HG03520 (cell line): ENCODE data around the gene TMEM131L.

Experiments used
- ATAC-seq: cut with Tn5 transposase; IDR thresholded peaks from one replicate; pipeline ENCODE4 v1.9.1; 2021; ENCODE audit warnings: mild to moderate bottlenecking, moderate library complexity; ENCODE audit not compliant: unreplicated experiment

TMEM131L gene

GRCh38 chr4:153474251-153474650 is 8.1 kb downstream of the TMEM131L start:
- no peak for ATAC-seq

- no peak for ATAC-seq
Observed at GRCh38 chr4:153476829-153477574, 10.8 kb downstream of the TMEM131L start.

GRCh38 chr4:153479101-153479500 is 12.9 kb downstream of the TMEM131L start:
- ATAC-seq, result no peak

- no peak for ATAC-seq
Observed at GRCh38 chr4:153480704-153481103, 14.5 kb downstream of the TMEM131L start.

- no peak for ATAC-seq
Observed at GRCh38 chr4:153481478-153481877, 15.3 kb downstream of the TMEM131L start.

GRCh38 chr4:153483432-153484418 is 17.6 kb downstream of the TMEM131L start:
- ATAC-seq, result no peak

GRCh38 chr4:153485359-153485758 is 19.2 kb downstream of the TMEM131L start:
- ATAC-seq, result no peak

GRCh38 chr4:153485860-153486259 is 19.7 kb downstream of the TMEM131L start:
- ATAC-seq, result no peak

GRCh38 chr4:153486281-153487151 is 20.4 kb downstream of the TMEM131L start:
- ATAC-seq, result no peak

GRCh38 chr4:153488006-153488891 is 22.1 kb downstream of the TMEM131L start:
- ATAC-seq, result peak; percentile 39

- no peak for ATAC-seq
Observed at GRCh38 chr4:153489856-153490558, 23.8 kb downstream of the TMEM131L start.

- ATAC-seq, result no peak
Observed at GRCh38 chr4:153490985-153491483, 24.9 kb downstream of the TMEM131L start.

GRCh38 chr4:153494562-153494961 is 28.4 kb downstream of the TMEM131L start:
- ATAC-seq, result no peak

GRCh38 chr4:153495480-153496193 is 29.5 kb downstream of the TMEM131L start:
- ATAC-seq, result no peak

GRCh38 chr4:153497091-153497531 is 31.0 kb downstream of the TMEM131L start:
- peak; percentile 49 for ATAC-seq

GRCh38 chr4:153497988-153498967 is 32.1 kb downstream of the TMEM131L start:
- ATAC-seq, result no peak

GRCh38 chr4:153499005-153499404 is 32.8 kb downstream of the TMEM131L start:
- ATAC-seq, result no peak
